Panc1 (cell line): ENCODE measurements around the gene ARID5B.

Source experiments
- CTCF ChIP-seq: fragments of 450-650 bp; IDR thresholded peaks from 2 replicates; pipeline ENCODE4 v1.5.1; 2017; ENCODE audit warnings: mild to moderate bottlenecking
- REST ChIP-seq, 2 experiments: IDR thresholded peaks; 2 replicates each; pipeline ENCODE4 v1.6.1; 2011 to 2012; ENCODE audit warnings: low read depth in 2 of 2, control low read depth in 1 of 2, low read length in 1 of 2, mild to moderate bottlenecking in 1 of 2, moderate library complexity in 1 of 2; ENCODE audit not compliant: insufficient read depth in 1 of 2
- TCF7L2 ChIP-seq: IDR thresholded peaks from 2 replicates; pipeline ENCODE4 v1.6.1; 2011; ENCODE audit warnings: mild to moderate bottlenecking, low read depth, low read length, inconsistent platforms

GRCh38 chr10:62033125-62033524, 131.6 kb downstream of the ARID5B start:
- TF ChIP-seq CTCF (no peak), REST (IDR thresholded peaks at IDR 0.05; ENCODE audit: insufficient read depth in 1 of 2, low read depth in 2 of 2, low read length in 1 of 2) (no peak), TCF7L2 (no peak)
